PC-3 (cell line): Measurements from ENCODE around the gene EXOSC9.

ENCODE experiments used
- CTCF ChIP-seq: fragments of 300-600 bp; sonication (generic); conservative IDR thresholded peaks from 2 replicates; pipeline ENCODE4 v1.5.1; 2017; ENCODE audit warnings: antibody characterized with exemption, low read depth, mild to moderate bottlenecking, low read length
- EZH2 ChIP-seq: fragments of 300-600 bp; sonication (generic); IDR thresholded peaks from one replicate; pipeline ENCODE4 v1.6.1; 2017; ENCODE audit warnings: antibody characterized with exemption, mild to moderate bottlenecking, low read length; ENCODE audit not compliant: unreplicated experiment
- EZH2phosphoT487 ChIP-seq: fragments of 300-600 bp; sonication (generic); IDR thresholded peaks from 2 replicates; pipeline ENCODE4 v1.6.1; 2018; ENCODE audit warnings: mild to moderate bottlenecking, antibody characterized with exemption, low read length, borderline replicate concordance

- TF ChIP-seq CTCF (no peak), EZH2phosphoT487 (no peak), EZH2 (no peak)
These were observed 16.6 kb downstream of the EXOSC9 start for GRCh38 chr4:121817701-121818100.
